T-helper 9 cell (primary cell): ENCODE measurements around the gene RCAN3.
A peak's percentile ranks its signal among the peaks of the same experiment; 100 is the strongest.
"Not testable (repeated sequence)": the region's sequence is repeated elsewhere in the genome, so short reads cannot be mapped to it uniquely, and the experiment has no call there.

Source experiments
- DNase-seq: peaks from one replicate; pipeline ENCODE4 v3.0.0-alpha.2; 2020

Gene RCAN3

GRCh38 chr1:24486331-24487065 lies 16.1 kb upstream of the RCAN3 start:
- peak; percentile 40 for DNase-seq

- no peak for DNase-seq
Observed at GRCh38 chr1:24487455-24487854, 15.2 kb upstream of the RCAN3 start.

- not testable (repeated sequence) for DNase-seq
Observed at GRCh38 chr1:24488159-24488558, 14.5 kb upstream of the RCAN3 start.

- DNase-seq: no peak
Observed at GRCh38 chr1:24489674-24490073, 13.0 kb upstream of the RCAN3 start.

- no peak for DNase-seq
Observed at GRCh38 chr1:24490101-24490781, 12.4 kb upstream of the RCAN3 start.

GRCh38 chr1:24491577-24492360 lies 10.9 kb upstream of the RCAN3 start:
- no peak for DNase-seq

GRCh38 chr1:24492935-24493334 lies 9.7 kb upstream of the RCAN3 start:
- not testable (repeated sequence) for DNase-seq

GRCh38 chr1:24493785-24494184 lies 8.9 kb upstream of the RCAN3 start:
- no peak for DNase-seq

- no peak for DNase-seq
Observed at GRCh38 chr1:24498589-24498988, 4.0 kb upstream of the RCAN3 start.

- no peak for DNase-seq
Observed at GRCh38 chr1:24500448-24501048, 2.1 kb upstream of the RCAN3 start.

GRCh38 chr1:24501371-24502064 lies 1.1 kb upstream of the RCAN3 start:
- no peak for DNase-seq

- peak; percentile 80 for DNase-seq
Observed at GRCh38 chr1:24502065-24502708, 449 bp upstream of the RCAN3 start.

GRCh38 chr1:24503059-24503751 lies 569 bp downstream of the RCAN3 start:
- peak; percentile 43 for DNase-seq

- no peak for DNase-seq
Observed at GRCh38 chr1:24503870-24504523, 1.4 kb downstream of the RCAN3 start.

GRCh38 chr1:24504560-24504959 lies 1.9 kb downstream of the RCAN3 start:
- no peak for DNase-seq

- no peak for DNase-seq
Observed at GRCh38 chr1:24505816-24506215, 3.2 kb downstream of the RCAN3 start.

GRCh38 chr1:24506691-24507381 lies 4.2 kb downstream of the RCAN3 start:
- no peak for DNase-seq

GRCh38 chr1:24507405-24507804 lies 4.8 kb downstream of the RCAN3 start:
- DNase-seq: no peak

GRCh38 chr1:24508911-24509310 lies 6.3 kb downstream of the RCAN3 start:
- no peak for DNase-seq

- DNase-seq: no peak
Observed at GRCh38 chr1:24513706-24514105, 11.1 kb downstream of the RCAN3 start.
